Skin of body (tissue), 2 donors: Measurements from ENCODE around the gene NDOR1. TPM values are rescaled to one million over a fixed set of nuclear protein-coding genes. Genes with fewer than 3 reads are reported as not detected.

Experiments used
- DNase-seq: peaks from one replicate; lab custom pipeline; 2025; lab: John Stamatoyannopoulos, UW
- total RNA-seq: library from RNA; depleted of rRNA; stranded (reverse); fragments of >200 nt; gene quantifications from one replicate; pipeline ENCODE4 v1.2.3, GENCODE V29; 2014

Gene NDOR1
- total RNA-seq, 1 donor from 2014 or later: 3.0 TPM

DNA sequence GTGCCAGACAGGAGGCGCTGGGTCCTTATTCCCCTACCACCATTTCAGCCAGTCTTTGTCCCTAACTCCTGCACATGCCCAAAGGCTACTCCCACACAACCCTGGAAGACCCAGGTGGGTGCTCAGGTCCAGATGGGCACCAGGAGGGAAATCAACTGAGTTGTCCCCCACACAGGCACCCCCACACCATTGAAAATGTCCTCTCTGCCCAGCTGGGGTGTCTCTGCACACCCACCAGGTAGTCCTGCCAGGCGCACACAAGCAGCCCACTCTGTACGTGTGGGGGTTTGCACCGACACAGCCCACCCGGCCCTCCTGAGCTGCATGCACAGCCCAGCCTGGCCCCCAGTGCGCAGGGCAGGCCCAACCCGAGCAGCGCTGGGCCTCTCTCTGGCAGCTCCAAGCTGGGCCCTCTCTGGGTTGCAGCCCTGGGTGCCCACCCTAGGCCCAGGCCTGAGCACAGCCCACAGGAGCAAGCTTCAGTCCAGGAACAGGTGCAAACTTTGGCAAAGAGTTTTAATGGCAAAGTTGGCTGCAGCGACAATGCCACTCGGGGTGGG lies 14.3 kb downstream of the NDOR1 start:
- no peak for DNase-seq

DNA sequence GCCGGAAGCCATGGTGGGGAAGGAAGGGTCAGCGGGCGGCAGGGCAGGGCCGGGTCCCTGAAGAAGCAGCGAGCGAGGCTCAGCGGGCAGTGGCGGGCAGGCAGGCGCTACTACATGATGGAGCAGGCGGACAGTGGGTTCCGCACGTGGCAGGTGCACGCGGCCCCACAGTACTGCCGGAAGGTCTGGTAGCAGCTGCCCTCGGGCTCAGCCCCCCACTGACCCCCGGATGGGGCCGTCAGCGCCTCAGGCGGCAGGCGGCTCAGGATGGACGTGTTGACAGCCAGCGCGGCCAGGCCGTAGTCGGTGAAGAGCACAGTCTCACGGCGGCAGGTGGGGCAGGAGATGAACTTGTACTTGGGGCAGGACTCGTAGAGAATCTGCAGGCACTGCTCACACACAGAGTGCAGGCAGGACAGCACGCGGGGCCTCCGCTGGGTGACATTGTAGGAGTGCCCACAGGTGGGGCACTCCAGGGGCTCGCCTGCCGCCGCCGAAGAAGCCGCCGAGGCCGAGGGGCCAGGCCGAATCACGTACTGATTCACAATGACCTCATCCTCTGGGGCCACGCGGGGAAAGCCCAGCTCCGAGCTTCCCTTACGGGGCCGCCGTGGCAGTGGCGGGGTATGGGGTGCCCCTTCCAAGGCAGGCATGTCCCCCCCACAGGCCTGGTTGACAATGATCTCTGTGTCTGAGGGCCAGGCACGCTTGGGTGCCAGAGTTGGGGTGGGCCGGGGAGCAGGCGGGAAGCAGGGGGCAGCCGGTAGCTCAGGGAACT lies 15.0 kb downstream of the NDOR1 start:
- DNase-seq: no peak

DNA sequence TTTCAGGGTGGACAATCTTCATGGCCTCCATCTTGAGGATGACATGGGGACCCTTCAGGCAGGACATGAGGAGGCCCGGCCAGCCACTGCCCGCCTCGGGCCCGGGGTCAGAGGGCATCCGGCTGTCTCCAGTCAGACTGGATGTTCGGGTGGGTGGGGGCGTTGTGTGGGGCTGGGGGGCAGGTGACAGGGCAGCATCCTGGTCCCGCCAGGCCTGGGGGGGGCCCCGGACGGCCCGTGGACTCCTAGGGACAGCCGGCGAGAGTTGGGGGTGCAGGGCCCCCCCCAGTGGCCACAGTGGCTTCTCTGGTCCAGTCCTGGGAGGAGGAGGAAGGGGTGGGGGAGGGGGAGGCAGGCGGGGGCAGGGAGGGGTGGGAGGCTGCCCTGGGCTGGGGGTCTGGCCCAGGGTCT lies 15.6 kb downstream of the NDOR1 start:
- DNase-seq: no peak

DNA sequence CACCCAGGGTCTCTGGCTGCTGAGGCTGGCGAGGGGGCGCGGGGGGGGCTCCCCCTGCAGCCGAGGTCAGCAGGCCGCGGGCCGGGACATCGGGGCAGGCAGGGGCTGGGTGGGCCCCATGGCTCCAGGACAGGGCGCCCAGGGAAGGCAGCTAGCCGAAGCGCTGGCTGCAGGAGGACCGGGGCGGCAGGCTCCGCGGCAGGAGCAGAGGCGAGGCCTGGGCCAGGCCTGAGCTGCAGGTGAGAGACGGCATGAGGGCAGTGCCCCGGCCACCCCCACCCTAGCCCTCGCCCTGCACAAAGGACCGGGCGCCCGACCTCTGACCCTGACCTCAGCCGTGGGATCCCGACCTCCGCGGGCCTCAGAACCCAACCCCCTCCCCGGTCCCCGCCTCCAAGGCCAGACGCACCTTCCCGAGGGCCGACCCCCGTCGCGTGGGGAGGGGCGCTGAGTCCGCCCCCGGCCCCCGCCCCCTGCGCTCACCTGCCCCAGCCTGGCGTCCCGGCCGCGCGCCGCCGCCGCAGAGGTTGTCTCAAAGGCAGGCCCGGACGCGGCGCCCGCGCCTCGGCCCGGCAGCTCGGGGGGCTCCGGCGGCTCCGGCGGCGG lies 16.1 kb downstream of the NDOR1 start:
- DNase-seq: no peak

GRCh38 chr9:137222190-137223077 lies 16.9 kb downstream of the NDOR1 start, which contains the start of gene RNF208:
TSS of gene RNF208 (minus strand) at chr9:137222240. CDS start at chr9:137221212, 1,028 bp downstream.
- no peak for DNase-seq

GRCh38 chr9:137223078-137223970 lies 17.8 kb downstream of the NDOR1 start:
- peak; percentile 96 for DNase-seq

GRCh38 chr9:137224830-137225694 lies 19.6 kb downstream of the NDOR1 start, which contains the start of gene CYSRT1:
TSS of gene CYSRT1 (plus strand) at chr9:137225174. CDS start at chr9:137225622, 448 bp downstream.
- DNase-seq: no peak

DNA sequence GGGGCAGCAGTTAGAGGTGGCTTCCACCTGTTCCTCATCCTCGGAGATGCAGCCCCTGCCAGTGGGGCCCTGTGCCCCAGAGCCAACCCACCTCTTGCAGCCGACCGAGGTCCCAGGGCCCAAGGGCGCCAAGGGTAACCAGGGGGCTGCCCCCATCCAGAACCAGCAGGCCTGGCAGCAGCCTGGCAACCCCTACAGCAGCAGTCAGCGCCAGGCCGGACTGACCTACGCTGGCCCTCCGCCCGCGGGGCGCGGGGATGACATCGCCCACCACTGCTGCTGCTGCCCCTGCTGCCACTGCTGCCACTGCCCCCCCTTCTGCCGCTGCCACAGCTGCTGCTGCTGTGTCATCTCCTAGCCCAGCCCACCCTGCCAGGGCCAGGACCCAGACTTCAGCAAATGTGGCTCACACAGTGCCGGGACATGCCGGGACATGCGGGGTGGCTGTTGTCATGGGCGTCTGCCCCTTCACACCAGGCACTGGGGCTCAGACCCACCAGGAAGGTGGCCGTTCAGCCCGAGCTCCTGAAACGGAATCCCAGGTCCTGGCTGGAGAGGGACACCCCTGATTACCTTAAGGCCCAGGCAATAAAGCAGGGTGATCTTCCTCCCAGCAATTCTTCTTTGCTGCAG lies 20.3 kb downstream of the NDOR1 start:
- DNase-seq: no peak

GRCh38 chr9:137226338-137227053 lies 21.0 kb downstream of the NDOR1 start:
- no peak for DNase-seq

GRCh38 chr9:137227054-137227852 lies 21.8 kb downstream of the NDOR1 start, which contains the start of gene RNF224:
TSS of gene RNF224 (plus strand) at chr9:137227502. CDS start at chr9:137228336, 834 bp downstream.
- DNase-seq: peak; percentile 47

DNA sequence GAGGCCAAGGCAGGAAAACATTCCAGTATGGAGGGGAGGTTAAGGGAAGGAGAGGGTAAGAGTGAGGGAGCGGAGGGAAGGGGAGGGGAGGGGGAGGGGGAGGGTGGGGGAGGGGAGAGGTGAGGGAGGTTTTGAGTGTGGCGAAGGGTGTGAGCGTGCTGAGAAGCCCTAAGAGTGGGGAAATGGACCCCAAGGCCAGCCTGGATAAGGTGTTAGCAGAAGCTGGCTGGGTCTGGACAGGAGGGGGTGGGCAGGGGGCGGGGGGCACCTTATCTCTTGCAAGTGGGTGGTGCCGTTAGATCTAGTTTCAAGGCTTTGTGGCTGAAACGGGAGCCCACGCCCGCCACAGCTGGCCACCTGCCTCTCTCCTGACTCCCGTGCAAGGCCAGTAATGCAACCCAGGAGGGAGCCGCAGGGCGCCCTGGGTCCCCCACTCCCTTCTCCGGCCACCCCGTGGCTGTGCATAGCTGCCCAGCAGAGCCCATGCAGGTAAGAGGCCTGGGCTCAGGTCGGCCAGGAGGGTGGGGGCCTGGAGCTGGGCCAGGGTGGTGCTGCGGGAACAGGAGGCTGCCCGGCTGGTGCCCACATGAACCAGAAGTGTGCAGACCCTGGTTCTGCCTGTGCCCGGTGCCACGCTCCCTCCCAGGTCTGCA lies 22.5 kb downstream of the NDOR1 start:
- DNase-seq: no peak

- no peak for DNase-seq
These were observed 23.0 kb downstream of the NDOR1 start for GRCh38 chr9:137228506-137228967.

GRCh38 chr9:137228968-137229896 lies 23.7 kb downstream of the NDOR1 start:
- DNase-seq: no peak

GRCh38 chr9:137229903-137230704 lies 24.6 kb downstream of the NDOR1 start:
- DNase-seq: no peak
